GDM1 (cell line): ENCODE measurements around the gene TP53TG3E.
"Not testable (repeated sequence)": the region's sequence is repeated elsewhere in the genome, so short reads cannot be mapped to it uniquely, and the experiment has no call there.

ENCODE experiments used
- DNase-seq: peaks from one replicate; lab custom pipeline; 2025; lab: John Stamatoyannopoulos, UW

The TP53TG3E gene

GRCh38 chr16:33304006-33304405, at the start of gene TP53TG3E:
Gene TP53TG3E (plus strand): TSS chr16:33304306. CDS start chr16:33304374, 68 bp downstream.
- not testable (repeated sequence) for DNase-seq

GRCh38 chr16:33336226-33337012, 32.3 kb downstream of the TP53TG3E start:
- not testable (repeated sequence) for DNase-seq

GRCh38 chr16:33337627-33338542, 33.8 kb downstream of the TP53TG3E start:
- DNase-seq = not testable (repeated sequence)

GRCh38 chr16:33338543-33338951, 34.4 kb downstream of the TP53TG3E start:
- not testable (repeated sequence) for DNase-seq

GRCh38 chr16:33339093-33340061, 35.3 kb downstream of the TP53TG3E start:
- not testable (repeated sequence) for DNase-seq
